Measurements from ENCODE around the gene IFT27. TPM values are rescaled to one million over a fixed set of nuclear protein-coding genes. Genes with fewer than 3 reads are reported as not detected.
A peak's percentile ranks its signal among the peaks of the same experiment; 100 is the strongest.

Gene IFT27
- total RNA-seq, 4 donors from 2014 or later: 19.7 to 27.7 (median 22.8) TPM

GRCh38 chr22:36740716-36741115 is 35.2 kb downstream of the IFT27 start:
- Histone ChIP-seq H3K4me1 (no peaks in the 10 kb centered on the region), H3K27me3 (no peaks in the 10 kb centered on the region), H3K4me3 (no peak overlapping the region), H3K9me3 (peaks cover 0 to 5% (median 0%) of the 10 kb centered on the region in 4 donors), H3K36me3 (no peaks in the 10 kb centered on the region), H3K27ac (no peak overlapping the region)
- peak in 2 of 3 donors; percentile 4 to 7 for DNase-seq
- TF ChIP-seq CTCF (IDR thresholded peaks at IDR 0.05) (no peak), POLR2A (IDR thresholded peaks at IDR 0.05) (no peak)

GRCh38 chr22:36739185-36739584 is 36.7 kb downstream of the IFT27 start:
- Histone ChIP-seq H3K4me3 (no peak overlapping the region), H3K36me3 (no peaks in the 10 kb centered on the region), H3K9me3 (peaks cover 0 to 5% (median 0%) of the 10 kb centered on the region in 4 donors), H3K27me3 (no peaks in the 10 kb centered on the region), H3K27ac (no peak overlapping the region), H3K4me1 (no peaks in the 10 kb centered on the region)
- no peak for TF ChIP-seq POLR2A (IDR thresholded peaks at IDR 0.05)
- TF ChIP-seq CTCF (IDR thresholded peaks at IDR 0.05): no peak
- no peak for DNase-seq

GRCh38 chr22:36738416-36739020 is 37.4 kb downstream of the IFT27 start:
- H3K4me1 ChIP-seq: no peaks in the 10 kb centered on the region
- peak in 2 of 3 donors; percentile 13 to 24 for DNase-seq
- H3K9me3 ChIP-seq: peaks cover 0 to 5% (median 0%) of the 10 kb centered on the region in 4 donors
- no peaks in the 10 kb centered on the region for H3K27me3 ChIP-seq
- no peak overlapping the region for H3K4me3 ChIP-seq
- H3K36me3 ChIP-seq: no peaks in the 10 kb centered on the region
- no peak overlapping the region for H3K27ac ChIP-seq
- TF ChIP-seq CTCF (IDR thresholded peaks at IDR 0.05) (no peak), POLR2A (IDR thresholded peaks at IDR 0.05) (no peak)

- no peak overlapping the region for H3K27ac ChIP-seq
- H3K9me3 ChIP-seq: peaks cover 0 to 5% (median 0%) of the 10 kb centered on the region in 4 donors
- DNase-seq: peak in 2 of 3 donors; percentile 61 to 81
- no peaks in the 10 kb centered on the region for H3K27me3 ChIP-seq
- no peaks in the 10 kb centered on the region for H3K4me1 ChIP-seq
- no peak overlapping the region for H3K4me3 ChIP-seq
- no peaks in the 10 kb centered on the region for H3K36me3 ChIP-seq
- TF ChIP-seq CTCF (IDR thresholded peaks at IDR 0.05): no peak
- TF ChIP-seq POLR2A (IDR thresholded peaks at IDR 0.05): no peak
Observed at GRCh38 chr22:36737776-36738175, 38.1 kb downstream of the IFT27 start.

GRCh38 chr22:36736701-36737320 is 39.1 kb downstream of the IFT27 start:
- H3K27me3 ChIP-seq: no peaks in the 10 kb centered on the region
- DNase-seq: peak in 2 of 3 donors; percentile 27 to 33
- no peaks in the 10 kb centered on the region for H3K36me3 ChIP-seq
- H3K9me3 ChIP-seq: peaks cover 0 to 5% (median 0%) of the 10 kb centered on the region in 4 donors
- TF ChIP-seq POLR2A (IDR thresholded peaks at IDR 0.05) (no peak), CTCF (IDR thresholded peaks at IDR 0.05) (no peak)
- no peaks in the 10 kb centered on the region for H3K4me1 ChIP-seq
- H3K27ac ChIP-seq: no peak overlapping the region
- no peak overlapping the region for H3K4me3 ChIP-seq
